K562 (cell line): ENCODE data around the gene CEP70. TPM values are rescaled to one million over a fixed set of nuclear protein-coding genes. Genes with fewer than 3 reads are reported as not detected.

Experiments
- CEBPB ChIP-seq: fragments of 450-650 bp; IDR thresholded peaks from 2 replicates; pipeline ENCODE4 v1.6.1; 2016; ENCODE audit warnings: missing genetic modification characterization, missing compliant biosample characterization
- ERF ChIP-seq: fragments of 450-650 bp; formaldehyde crosslinking; IDR thresholded peaks from 2 replicates; pipeline ENCODE4 v1.4.0; 2020; ENCODE audit warnings: mild to moderate bottlenecking, mixed read lengths
- GABPB1 ChIP-seq: sonication (generic); formaldehyde crosslinking; IDR thresholded peaks from 2 replicates; pipeline ENCODE4 v1.8.0; 2022; ENCODE audit warnings: mild to moderate bottlenecking, missing genetic modification reagents
- HCFC1 ChIP-seq: IDR thresholded peaks from 2 replicates; pipeline ENCODE4 v1.6.1; 2012; ENCODE audit warnings: low read depth, low read length, improper control_type of control experiment
- HMGN3 ChIP-seq: IDR thresholded peaks from 2 replicates; pipeline ENCODE4 v1.6.1; 2011; ENCODE audit warnings: borderline replicate concordance, low read depth, mild to moderate bottlenecking, mixed read lengths, low read length; ENCODE audit not compliant: insufficient read length; ENCODE audit errors: extremely low read depth
- MGA ChIP-seq: fragments of 450-650 bp; IDR thresholded peaks from 2 replicates; pipeline ENCODE4 v1.6.1; 2016; ENCODE audit warnings: mild to moderate bottlenecking, moderate library complexity
- PCBP2 ChIP-seq: fragments of 200-400 bp; formaldehyde crosslinking; IDR thresholded peaks from 2 replicates; pipeline ENCODE4 v1.6.1; 2018; ENCODE audit warnings: low read length, low read depth, mild to moderate bottlenecking, moderate library complexity; ENCODE audit not compliant: poor library complexity, severe bottlenecking
- TGIF2 ChIP-seq: sonication (generic); formaldehyde crosslinking; IDR thresholded peaks from 2 replicates; pipeline ENCODE4 v1.8.1; 2022; ENCODE audit warnings: mild to moderate bottlenecking, missing genetic modification reagents, moderate library complexity
- XRCC5 ChIP-seq: fragments of 200-400 bp; formaldehyde crosslinking; IDR thresholded peaks from 2 replicates; pipeline ENCODE4 v1.6.1; 2017; ENCODE audit warnings: low read depth, mild to moderate bottlenecking, low read length
- ZNF263 ChIP-seq: sonication (generic); formaldehyde crosslinking; IDR thresholded peaks from 2 replicates; pipeline ENCODE4 v1.8.0; 2022; ENCODE audit warnings: mild to moderate bottlenecking, missing genetic modification reagents, borderline replicate concordance
- polyA plus RNA-seq, 8 experiments: library from polyadenylated mRNA; depleted of rRNA in 4 of 8; stranded (reverse) in 5 of 8; unstranded in 3 of 8; fragments of >200 nt; fragmentation: Nextera tagmentation in 2 of 8; fragmentation: Illumina TruSeq in 1 of 8; extraction: Ambion mirVana in 2 of 8; extraction: Trizol in 1 of 8; gene quantifications; 2 replicates each; pipeline versions ENCODE4 v1.2.1 to v1.2.3, GENCODE V29; 2011 to 2014; ENCODE audit warnings: inconsistent platforms in 1 of 8, missing spikeins in 1 of 8
- total RNA-seq, 7 experiments: library from RNA; depleted of rRNA in 6 of 7; stranded (reverse); fragments of >200 nt in 6 of 7; fragmentation: Illumina TruSeq in 2 of 7; extraction: Trizol in 2 of 7; gene quantifications; 2 replicates each; pipeline versions ENCODE4 v1.2.1 to v1.2.3, GENCODE V29; 2011 to 2021; ENCODE audit warnings: low replicate concordance in 1 of 7
- TF ChIP-seq, protein P1 (sequence below), 2 experiments: fragments of 450-650 bp; conservative IDR thresholded peaks; 2 replicates each; pipeline ENCODE4 v1.6.1; 2017; ENCODE audit warnings: mild to moderate bottlenecking in 2 of 2, moderate library complexity in 2 of 2

Gene CEP70
- total and polyA plus RNA-seq, 9 of the 15 experiments (the other 6 are each of a cell fraction or from before 2014, with no cell fraction given), result 16.1 to 31.5 (median 23.4) TPM

- TF ChIP-seq GABPB1 (peak; percentile 76), ZNF263 (CRISPR knock-in tag) (peak; percentile 58; the same call in 1 of the 2 replicates), CEBPB (tag) (peak; percentile 97), PCBP2 (no peak), MGA (peak; percentile 95), ERF (peak; percentile 78; the same call in 1 of the 2 replicates), XRCC5 (0 out of 2 replicates have a peak, but pooled peaks have one; percentile 30), TGIF2 (CRISPR knock-in tag) (no peak), HMGN3 (peak; percentile 84), HCFC1 (peak; percentile 55; the same call in 1 of the 2 replicates)
- TF ChIP-seq, protein P1, sequence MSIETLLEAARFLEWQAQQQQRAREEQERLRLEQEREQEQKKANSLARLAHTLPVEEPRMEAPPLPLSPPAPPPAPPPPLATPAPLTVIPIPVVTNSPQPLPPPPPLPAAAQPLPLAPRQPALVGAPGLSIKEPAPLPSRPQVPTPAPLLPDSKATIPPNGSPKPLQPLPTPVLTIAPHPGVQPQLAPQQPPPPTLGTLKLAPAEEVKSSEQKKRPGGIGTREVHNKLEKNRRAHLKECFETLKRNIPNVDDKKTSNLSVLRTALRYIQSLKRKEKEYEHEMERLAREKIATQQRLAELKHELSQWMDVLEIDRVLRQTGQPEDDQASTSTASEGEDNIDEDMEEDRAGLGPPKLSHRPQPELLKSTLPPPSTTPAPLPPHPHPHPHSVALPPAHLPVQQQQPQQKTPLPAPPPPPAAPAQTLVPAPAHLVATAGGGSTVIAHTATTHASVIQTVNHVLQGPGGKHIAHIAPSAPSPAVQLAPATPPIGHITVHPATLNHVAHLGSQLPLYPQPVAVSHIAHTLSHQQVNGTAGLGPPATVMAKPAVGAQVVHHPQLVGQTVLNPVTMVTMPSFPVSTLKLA (conservative IDR thresholded peaks at IDR 0.05), result peak; percentile 49 to 71
Measured at GRCh38 chr3:138594150-138594934, at the start of gene CEP70 (continued).
